GM12864 (cell line): ENCODE data around the gene BET1L.
"Not testable (repeated sequence)": the region's sequence is repeated elsewhere in the genome, so short reads cannot be mapped to it uniquely, and the experiment has no call there.

Experiments used
- DNase-seq: peaks from one replicate; pipeline ENCODE4 v3.0.0-alpha.2; 2011; ENCODE audit warnings: low read depth
- H3K4me3 ChIP-seq: 2 replicates; pipeline ENCODE4 v1.5.1; 2011; ENCODE audit warnings: mild to moderate bottlenecking, low read depth, low read length, control low read depth
- CTCF ChIP-seq: IDR thresholded peaks from 2 replicates; pipeline ENCODE4 v1.5.1; 2011; ENCODE audit warnings: low read depth, mild to moderate bottlenecking, moderate library complexity, low read length, control low read depth, inconsistent platforms; ENCODE audit errors: missing control alignments

BET1L gene

DNA sequence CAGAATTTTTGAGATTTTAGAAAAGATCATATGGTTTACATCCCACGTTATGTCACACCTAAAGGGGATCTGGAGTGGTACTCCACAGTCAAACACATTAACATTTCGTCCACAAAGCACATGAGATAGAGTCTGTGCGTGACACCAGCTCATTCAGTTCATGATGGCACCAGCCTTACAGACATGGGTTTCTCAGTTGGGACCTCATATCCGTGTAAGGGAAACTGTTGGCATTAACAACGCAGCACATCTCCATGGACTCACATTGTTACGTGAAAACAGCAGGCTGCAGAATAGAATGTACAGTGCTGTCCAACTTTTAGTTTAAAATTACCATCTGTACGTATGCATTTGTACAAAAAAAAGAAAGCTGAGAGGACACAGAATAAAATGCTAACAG lies 14.3 kb upstream of the BET1L start:
- TF ChIP-seq CTCF: no peak

GRCh38 chr11:220641-221215 lies 13.5 kb upstream of the BET1L start:
- H3K4me3 ChIP-seq, DNase-seq: not testable (repeated sequence)

More for the DNA sequence above, 14.3 kb upstream of the BET1L start:
- no peak for DNase-seq
- no peak overlapping the region for H3K4me3 ChIP-seq

DNA sequence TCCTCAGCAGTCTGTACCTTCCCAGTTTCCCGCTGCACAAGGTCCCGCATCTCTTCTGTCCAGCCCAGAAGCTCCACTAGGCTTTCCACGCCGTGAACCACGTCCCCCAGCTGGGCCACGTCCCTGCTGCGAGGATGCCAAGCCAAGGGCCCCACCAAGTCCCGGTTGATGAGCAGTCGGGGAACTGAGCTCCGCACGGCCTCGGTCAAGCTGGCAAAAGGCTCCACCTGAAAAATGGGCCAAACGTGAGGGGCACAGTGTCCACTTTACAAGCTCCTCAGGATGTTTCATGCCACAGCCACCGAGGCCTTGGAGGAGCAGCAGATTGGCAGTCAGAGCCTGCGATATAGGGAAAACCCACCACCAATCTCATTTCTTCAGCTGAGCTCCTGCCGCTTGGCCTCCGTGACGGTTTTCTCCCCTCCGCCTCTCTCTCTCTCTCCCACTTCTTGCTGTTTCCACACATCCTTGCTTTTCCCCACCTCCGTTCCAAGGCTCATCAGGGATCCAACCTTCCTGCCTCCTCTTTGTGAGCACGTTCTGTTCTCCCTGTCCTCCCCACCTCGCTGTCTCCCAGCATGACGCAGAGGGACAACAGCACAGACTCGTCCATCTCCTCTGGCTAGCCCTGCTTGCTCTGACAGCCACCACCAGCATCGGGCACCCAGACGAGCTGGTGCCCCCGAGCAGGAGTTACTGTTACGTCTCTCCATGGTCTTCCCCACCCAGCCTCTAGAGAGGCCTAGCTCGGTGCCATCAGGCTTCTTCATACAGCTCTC lies 11.8 kb upstream of the BET1L start:
- no peak for DNase-seq
- no peak overlapping the region for H3K4me3 ChIP-seq
- no peak for TF ChIP-seq CTCF

DNA sequence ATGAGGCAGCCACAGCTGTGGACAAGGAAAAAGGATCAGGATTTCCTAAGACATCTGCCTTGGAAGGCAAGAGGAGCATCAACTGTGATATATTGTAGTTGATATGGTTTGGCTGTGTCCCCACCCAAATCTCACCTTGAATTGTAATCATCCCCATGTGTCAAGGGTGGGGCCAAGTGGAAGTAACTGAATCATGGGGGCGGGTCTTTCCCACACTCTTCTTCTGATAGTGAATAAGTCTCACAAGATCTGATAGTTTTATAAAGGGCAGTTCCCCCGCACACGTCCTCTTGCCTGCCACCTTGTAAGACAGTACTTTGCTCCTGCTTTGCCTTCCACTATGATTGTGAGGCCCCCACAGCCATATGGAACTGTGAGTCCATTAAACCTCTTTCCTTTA lies 10.5 kb upstream of the BET1L start:
- DNase-seq: no peak
- no peak overlapping the region for H3K4me3 ChIP-seq
- no peak for TF ChIP-seq CTCF

DNA sequence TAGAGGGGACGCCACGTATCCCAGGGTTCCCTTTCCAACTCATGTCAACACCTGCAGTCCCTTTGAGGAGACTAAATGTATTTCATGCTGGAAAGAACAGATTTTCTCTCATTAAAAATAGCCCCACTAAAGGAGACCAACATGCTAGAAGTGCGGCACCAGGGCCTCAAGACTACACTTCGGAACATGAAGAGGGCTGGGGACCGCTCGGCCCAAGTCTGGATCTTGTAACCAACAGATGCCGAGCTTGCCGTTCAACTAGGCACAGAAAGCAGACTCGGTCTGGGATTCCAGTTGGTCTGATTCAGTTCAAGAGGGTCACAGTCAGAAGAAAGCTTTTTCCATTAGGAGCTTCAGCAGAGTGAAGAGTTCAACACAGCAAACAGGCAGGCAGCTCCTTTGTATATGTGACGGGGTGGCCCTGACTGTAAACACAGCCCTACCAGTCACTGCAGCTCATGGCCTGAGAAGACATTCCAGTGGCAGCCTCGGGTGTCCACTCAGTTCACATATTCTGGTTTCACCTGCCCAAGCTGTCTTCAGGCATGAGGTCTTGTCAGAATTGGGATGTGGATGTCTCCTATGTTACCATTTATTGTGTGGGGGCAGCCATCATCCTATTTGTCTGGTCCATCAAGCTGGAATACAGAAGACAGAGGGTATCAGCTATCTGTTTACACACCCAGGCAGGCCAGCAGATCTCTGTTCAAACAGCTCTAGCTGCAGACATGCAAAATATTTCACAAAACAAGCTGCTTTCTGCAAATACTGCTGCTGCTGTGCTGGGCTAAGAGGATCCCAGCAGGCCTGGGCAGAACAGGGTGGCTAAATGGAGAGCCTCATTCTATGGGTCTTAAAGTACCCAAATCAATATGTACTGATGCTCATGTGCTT lies 9.1 kb upstream of the BET1L start:
- TF ChIP-seq CTCF: no peak
- no peak for DNase-seq
- H3K4me3 ChIP-seq: no peak overlapping the region

DNA sequence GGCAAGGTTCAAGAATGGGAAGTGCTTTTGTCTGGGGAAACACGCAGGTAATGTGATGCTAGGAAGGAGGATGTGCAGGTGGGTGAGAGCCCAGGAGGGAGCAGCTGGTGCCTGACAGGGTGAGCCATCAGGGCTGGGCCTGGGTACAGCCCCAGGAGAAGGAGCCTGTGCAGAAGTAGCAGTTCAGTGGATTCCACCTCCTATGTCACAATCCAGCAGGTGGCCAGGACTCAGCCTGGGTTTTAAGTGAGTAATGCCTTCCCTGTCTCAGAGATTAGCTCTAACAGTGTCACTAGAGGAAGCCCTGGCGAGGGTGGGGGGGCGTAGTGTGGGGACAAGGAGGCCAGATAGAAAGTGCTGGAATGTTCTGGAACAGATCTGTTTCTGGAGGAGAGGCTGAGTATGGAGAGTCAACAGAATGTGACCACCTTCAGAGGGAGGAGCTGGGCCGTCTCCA lies 8.4 kb upstream of the BET1L start:
- TF ChIP-seq CTCF: no peak
- H3K4me3 ChIP-seq: no peak overlapping the region
- no peak for DNase-seq

GRCh38 chr11:214083-214482 lies 6.9 kb upstream of the BET1L start:
- no peak overlapping the region for H3K4me3 ChIP-seq
- DNase-seq: no peak
- TF ChIP-seq CTCF: no peak
